Breast epithelium (tissue), 4 donors: ENCODE measurements around the gene ZNF407. TPM values are rescaled to one million over a fixed set of nuclear protein-coding genes. Genes with fewer than 3 reads are reported as not detected.

Experiments used
- DNase-seq, 2 donors: peaks; one replicate each; pipeline ENCODE4 v3.0.0-alpha.2; 2019; ENCODE audit warnings: low spot score in 2 of 2
- H3K27ac ChIP-seq, 2 donors: fragments of 200-600 bp; sonication (generic) in 1 of 2; one replicate each; pipeline ENCODE4 v1.5.1; 2016 to 2019; ENCODE audit warnings: mild to moderate bottlenecking in 1 of 2
- H3K27me3 ChIP-seq, 2 donors: fragments of 200-600 bp; sonication (generic) in 1 of 2; one replicate each; pipeline versions ENCODE4 v1.5.1 to v1.6.0; 2017 to 2019; ENCODE audit warnings: control low read depth in 1 of 2, mild to moderate bottlenecking in 1 of 2
- H3K36me3 ChIP-seq: fragments of 200-600 bp; one replicate; pipeline ENCODE4 v1.5.1; 2019
- H3K4me1 ChIP-seq, 2 donors: fragments of 200-600 bp; sonication (generic); one replicate each; pipeline ENCODE4 v1.5.1; 2016 to 2019; ENCODE audit warnings: control low read depth in 1 of 2
- H3K4me3 ChIP-seq, 3 donors: fragments of 200-600 bp; sonication (generic); 1 replicate in 2 of 3; 2 replicates in 1 of 3; pipeline ENCODE4 v1.5.1; 2016 to 2019; ENCODE audit warnings: mild to moderate bottlenecking in 3 of 3, moderate library complexity in 2 of 3
- H3K9me3 ChIP-seq, 2 donors: fragments of 200-600 bp; sonication (generic) in 1 of 2; one replicate each; pipeline ENCODE4 v1.5.1; 2016 to 2019; ENCODE audit warnings: control low read depth in 1 of 2
- CTCF ChIP-seq, 3 donors: fragments of 450-650 bp; IDR thresholded peaks; one replicate each; pipeline ENCODE4 v1.5.1; 2016 to 2017; ENCODE audit warnings: antibody characterized with exemption in 3 of 3, mild to moderate bottlenecking in 3 of 3, moderate library complexity in 3 of 3
- POLR2A ChIP-seq: fragments of 450-650 bp; IDR thresholded peaks from one replicate; pipeline ENCODE4 v1.6.1; 2016; ENCODE audit warnings: antibody characterized with exemption, mild to moderate bottlenecking, moderate library complexity
- POLR2AphosphoS5 ChIP-seq, 3 donors: sonication (generic); formaldehyde crosslinking; IDR thresholded peaks; one replicate each; pipeline ENCODE4 v1.6.1; 2017; ENCODE audit warnings: antibody characterized with exemption in 3 of 3
- intact Hi-C: fragments of 100-400 bp; cut with DNase I; formaldehyde crosslinking; loops from one replicate; pipeline ENCODE4 v1.15.1; 2023; ENCODE audit warnings: low total_unique reads
- total RNA-seq, 3 donors: library from RNA; depleted of rRNA; stranded (reverse); fragments of >200 nt; gene quantifications; one replicate each; pipeline ENCODE4 v1.1.0, GENCODE V29; 2016

Gene ZNF407
- total RNA-seq, 3 donors from 2014 or later = 14.9 to 30.1 (median 22.3) TPM

- DNase-seq = no peak
- H3K27me3 ChIP-seq = no peaks in the 10 kb centered on the region
- H3K36me3 ChIP-seq = no peaks in the 10 kb centered on the region
- no peak overlapping the region for H3K27ac ChIP-seq
- TF ChIP-seq CTCF (IDR thresholded peaks at IDR 0.05) (no peak), POLR2A (no peak), POLR2AphosphoS5 (IDR thresholded peaks at IDR 0.05) (no peak)
- no peak overlapping the region for H3K4me3 ChIP-seq
- intact Hi-C loops = loop anchor here (10.0 kb wide), 1 partner anchor 933 kb away; no protein-coding TSS in a partner anchor
- no peaks in the 10 kb centered on the region for H3K4me1 ChIP-seq
- H3K9me3 ChIP-seq = no peaks in the 10 kb centered on the region
These were observed 25.6 kb upstream of the ZNF407 start for GRCh38 chr18:74571895-74572680.

GRCh38 chr18:74573053-74573452 is 24.6 kb upstream of the ZNF407 start:
- no peaks in the 10 kb centered on the region for H3K27me3 ChIP-seq
- H3K4me1 ChIP-seq = no peaks in the 10 kb centered on the region
- no peaks in the 10 kb centered on the region for H3K36me3 ChIP-seq
- TF ChIP-seq POLR2A (no peak), CTCF (IDR thresholded peaks at IDR 0.05) (no peak), POLR2AphosphoS5 (IDR thresholded peaks at IDR 0.05) (no peak)
- no peaks in the 10 kb centered on the region for H3K9me3 ChIP-seq
- H3K4me3 ChIP-seq = no peak overlapping the region
- DNase-seq = no peak
- H3K27ac ChIP-seq = no peak overlapping the region
- intact Hi-C loops = loop anchor here (10.0 kb wide), 1 partner anchor 932 kb away; no protein-coding TSS in a partner anchor

GRCh38 chr18:74574916-74575315 is 22.8 kb upstream of the ZNF407 start:
- DNase-seq = no peak
- H3K4me1 ChIP-seq = no peaks in the 10 kb centered on the region
- no peaks in the 10 kb centered on the region for H3K36me3 ChIP-seq
- intact Hi-C loops = loop anchor here (10.0 kb wide), 1 partner anchor 930 kb away; no protein-coding TSS in a partner anchor
- no peak overlapping the region for H3K27ac ChIP-seq
- H3K4me3 ChIP-seq = no peak overlapping the region
- no peaks in the 10 kb centered on the region for H3K27me3 ChIP-seq
- no peaks in the 10 kb centered on the region for H3K9me3 ChIP-seq
- TF ChIP-seq POLR2A = no peak
- no peak for TF ChIP-seq POLR2AphosphoS5 (IDR thresholded peaks at IDR 0.05)
- no peak for TF ChIP-seq CTCF (IDR thresholded peaks at IDR 0.05)

DNA sequence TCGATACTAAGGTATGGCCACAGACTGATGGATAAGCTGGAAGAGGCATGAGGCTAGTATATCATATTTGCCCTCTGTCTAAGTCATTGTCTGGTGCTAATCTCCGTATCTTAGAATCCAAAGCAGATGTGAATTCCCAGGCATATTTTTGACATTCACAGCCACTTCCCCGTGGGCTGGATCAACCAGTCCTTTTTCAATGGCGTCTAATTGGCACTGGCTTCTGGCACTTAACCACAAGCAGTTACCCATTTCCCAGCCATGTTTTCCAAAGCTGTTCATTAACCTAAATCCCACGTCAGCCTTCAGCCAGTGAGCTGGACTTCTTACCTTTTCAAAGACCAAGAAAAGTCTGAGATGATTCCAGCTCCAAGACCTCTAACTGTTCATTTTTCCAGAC is 20.7 kb upstream of the ZNF407 start:
- DNase-seq = no peak
- Histone ChIP-seq H3K9me3 (no peaks in the 10 kb centered on the region), H3K36me3 (no peaks in the 10 kb centered on the region), H3K27me3 (no peaks in the 10 kb centered on the region), H3K27ac (peak overlapping the region in 1 of 2 donors; percentile 7), H3K4me3 (no peak overlapping the region), H3K4me1 (no peaks in the 10 kb centered on the region)
- TF ChIP-seq CTCF (IDR thresholded peaks at IDR 0.05) (no peak), POLR2A (no peak)
- intact Hi-C loops = loop anchor here (10.0 kb wide), 1 partner anchor 928 kb away; no protein-coding TSS in a partner anchor

DNA sequence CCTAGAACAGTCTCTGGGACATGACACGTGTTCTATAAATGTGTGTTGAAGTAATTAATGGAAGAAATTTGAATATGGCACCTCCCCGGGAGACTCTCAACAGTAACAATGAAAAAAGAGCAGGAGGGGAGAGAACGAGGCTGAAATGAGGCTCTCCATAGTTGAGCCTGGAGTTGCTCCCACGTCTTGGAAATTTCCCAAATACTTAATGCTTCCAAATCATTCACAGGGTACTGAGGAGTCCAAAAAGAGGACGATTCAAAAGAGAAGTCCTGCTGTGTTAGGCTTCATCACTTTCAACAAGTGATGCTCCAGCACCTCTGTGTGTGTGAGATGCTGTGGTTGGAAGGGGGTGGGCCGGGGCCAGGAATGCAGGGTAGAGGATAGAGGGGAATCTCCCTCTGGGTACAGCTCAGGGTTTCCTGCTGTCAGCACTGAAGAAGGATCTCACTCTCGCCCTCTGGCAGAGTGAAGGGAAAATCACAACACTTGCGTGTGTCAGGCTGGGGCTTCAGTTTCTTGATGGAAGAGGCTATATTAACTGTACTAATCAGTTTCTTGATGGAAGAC is 18.1 kb upstream of the ZNF407 start:
- intact Hi-C loops = loop anchor here (10.0 kb wide), 1 partner anchor 925 kb away; no protein-coding TSS in a partner anchor
- Histone ChIP-seq H3K27me3 (no peaks in the 10 kb centered on the region), H3K36me3 (no peaks in the 10 kb centered on the region), H3K9me3 (no peaks in the 10 kb centered on the region), H3K27ac (no peak overlapping the region), H3K4me3 (no peak overlapping the region), H3K4me1 (no peaks in the 10 kb centered on the region)
- DNase-seq = no peak
- TF ChIP-seq POLR2A (no peak), CTCF (IDR thresholded peaks at IDR 0.05) (no peak), POLR2AphosphoS5 (IDR thresholded peaks at IDR 0.05) (no peak)
